NCI-H187 treated with DMSO at 0.1 percent for 48 hours (cell line): ENCODE data around the gene EGFR.
"Not testable (repeated sequence)": the region's sequence is repeated elsewhere in the genome, so short reads cannot be mapped to it uniquely, and the experiment has no call there.

ENCODE experiments used
- DNase-seq: peaks from one replicate; lab custom pipeline; 2025; lab: John Stamatoyannopoulos, UW

The EGFR gene

DNA sequence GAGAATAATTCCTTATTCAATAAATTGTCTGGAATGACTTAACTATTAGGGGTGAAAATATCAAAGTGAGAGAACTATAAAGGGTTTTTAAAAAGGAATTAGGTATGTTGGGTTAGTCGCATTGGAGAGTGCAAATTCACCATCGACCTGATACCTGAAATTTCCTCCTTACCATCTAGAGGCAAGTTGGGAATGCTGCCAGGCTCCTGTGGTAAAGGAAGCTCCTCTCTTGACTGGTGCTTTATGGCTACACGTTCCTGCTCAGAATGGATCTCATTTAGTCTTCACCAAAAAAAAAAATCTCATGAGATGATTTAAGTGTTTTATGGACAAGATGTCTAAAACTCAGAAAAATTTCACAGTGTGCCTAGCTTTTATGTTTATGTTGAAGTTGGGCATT lies 129.8 kb downstream of the EGFR start:
- no peak for DNase-seq

DNA sequence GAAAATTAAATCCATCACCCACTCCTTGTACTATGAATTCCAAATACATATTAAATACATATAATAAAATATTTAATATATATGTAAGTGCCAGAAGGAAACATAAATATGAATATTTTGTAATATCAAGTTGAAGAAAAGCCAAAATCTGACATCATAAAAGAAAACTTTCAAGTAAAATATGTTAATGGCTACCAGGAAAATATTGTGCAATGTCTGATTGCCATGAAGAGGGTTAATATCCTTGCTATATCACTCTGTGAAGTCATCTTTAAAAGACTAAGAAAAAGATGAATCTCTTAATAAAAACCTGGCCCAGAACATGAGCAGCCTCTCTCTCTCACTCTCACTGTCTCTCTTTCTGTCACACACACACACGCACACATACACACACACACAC lies 130.2 kb downstream of the EGFR start:
- DNase-seq = no peak

DNA sequence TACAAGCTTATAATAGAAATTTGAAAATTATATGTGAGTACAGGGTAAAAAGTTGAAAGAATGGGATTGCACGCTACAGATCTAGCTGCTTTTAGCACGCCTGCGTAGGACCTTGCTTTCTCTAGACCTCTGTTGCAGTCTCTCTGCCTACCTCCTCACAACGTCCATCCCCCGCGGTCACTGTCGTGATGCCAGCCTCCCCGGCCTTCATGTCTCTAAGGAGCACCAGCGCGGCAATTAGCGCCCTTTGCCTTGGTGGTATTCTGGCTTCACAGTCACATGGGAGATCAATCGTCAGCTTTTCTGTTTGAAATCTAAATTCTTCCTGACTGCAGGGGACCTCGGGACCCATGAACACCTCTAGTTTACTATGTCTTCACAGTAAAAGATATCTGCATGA lies 131.3 kb downstream of the EGFR start:
- DNase-seq = no peak

DNA sequence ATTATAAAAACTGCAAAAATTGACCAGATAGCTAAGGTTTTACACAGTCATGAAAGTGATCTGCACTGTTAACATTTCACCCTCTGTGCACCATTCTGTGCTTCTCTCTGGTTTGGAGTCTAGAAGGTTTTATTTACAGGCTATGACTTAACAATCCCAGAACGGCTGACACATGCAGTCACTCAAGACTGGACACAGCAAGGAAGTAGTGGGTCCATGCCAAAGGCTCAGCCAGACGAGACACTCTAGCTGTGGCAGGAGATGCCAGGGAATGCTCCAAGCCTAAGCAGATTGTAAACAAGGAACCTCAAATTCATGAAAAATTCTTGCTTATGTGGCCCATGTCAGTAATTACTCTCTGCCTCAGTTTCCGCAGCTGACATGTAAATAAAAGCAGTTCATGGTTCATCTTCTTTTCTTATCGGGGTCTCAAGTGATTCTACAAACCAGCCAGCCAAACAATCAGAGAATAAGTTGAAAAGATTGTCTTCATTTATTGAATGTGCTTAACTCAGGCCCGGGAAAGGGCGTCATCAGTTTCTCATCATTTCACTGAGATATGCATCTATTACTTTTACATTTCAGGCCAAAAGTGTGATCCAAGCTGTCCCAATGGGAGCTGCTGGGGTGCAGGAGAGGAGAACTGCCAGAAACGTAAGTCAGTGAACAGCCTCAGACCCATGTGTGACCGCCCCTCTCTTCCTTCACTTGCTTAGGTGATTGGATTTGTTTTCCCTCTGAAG lies 132.1 kb downstream of the EGFR start:
- no peak for DNase-seq

DNA sequence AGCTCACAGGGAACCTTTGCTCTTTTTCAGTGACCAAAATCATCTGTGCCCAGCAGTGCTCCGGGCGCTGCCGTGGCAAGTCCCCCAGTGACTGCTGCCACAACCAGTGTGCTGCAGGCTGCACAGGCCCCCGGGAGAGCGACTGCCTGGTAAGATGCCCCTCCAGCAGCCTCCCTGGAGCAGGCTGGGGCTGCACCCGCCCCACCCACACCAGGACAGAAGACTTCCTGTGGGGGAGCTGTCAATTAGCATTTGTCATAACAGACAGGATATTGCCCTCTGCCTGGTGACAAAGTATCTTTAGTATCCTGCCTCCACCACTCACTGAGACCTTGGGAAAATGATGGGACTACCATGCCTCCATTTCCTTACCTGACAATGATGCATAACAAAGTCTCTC lies 133.7 kb downstream of the EGFR start:
- no peak for DNase-seq

DNA sequence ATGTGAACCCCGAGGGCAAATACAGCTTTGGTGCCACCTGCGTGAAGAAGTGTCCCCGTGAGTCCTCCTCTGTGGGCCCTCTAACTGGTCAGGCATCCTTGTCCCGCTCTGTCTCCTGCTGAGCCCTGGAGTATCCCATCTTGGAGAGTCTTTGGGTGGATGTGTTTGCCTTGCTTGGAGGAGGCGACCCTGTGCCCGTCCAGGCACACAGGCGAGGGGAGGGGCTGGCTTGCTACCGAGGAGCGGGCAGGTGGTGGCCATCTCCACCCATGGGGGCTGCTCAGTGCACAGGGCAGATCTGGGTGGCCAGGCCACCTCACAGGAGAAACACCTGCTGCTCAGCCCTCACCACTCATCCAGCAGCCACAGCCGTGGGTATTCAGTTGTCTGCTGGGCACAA lies 135.3 kb downstream of the EGFR start:
- no peak for DNase-seq

DNA sequence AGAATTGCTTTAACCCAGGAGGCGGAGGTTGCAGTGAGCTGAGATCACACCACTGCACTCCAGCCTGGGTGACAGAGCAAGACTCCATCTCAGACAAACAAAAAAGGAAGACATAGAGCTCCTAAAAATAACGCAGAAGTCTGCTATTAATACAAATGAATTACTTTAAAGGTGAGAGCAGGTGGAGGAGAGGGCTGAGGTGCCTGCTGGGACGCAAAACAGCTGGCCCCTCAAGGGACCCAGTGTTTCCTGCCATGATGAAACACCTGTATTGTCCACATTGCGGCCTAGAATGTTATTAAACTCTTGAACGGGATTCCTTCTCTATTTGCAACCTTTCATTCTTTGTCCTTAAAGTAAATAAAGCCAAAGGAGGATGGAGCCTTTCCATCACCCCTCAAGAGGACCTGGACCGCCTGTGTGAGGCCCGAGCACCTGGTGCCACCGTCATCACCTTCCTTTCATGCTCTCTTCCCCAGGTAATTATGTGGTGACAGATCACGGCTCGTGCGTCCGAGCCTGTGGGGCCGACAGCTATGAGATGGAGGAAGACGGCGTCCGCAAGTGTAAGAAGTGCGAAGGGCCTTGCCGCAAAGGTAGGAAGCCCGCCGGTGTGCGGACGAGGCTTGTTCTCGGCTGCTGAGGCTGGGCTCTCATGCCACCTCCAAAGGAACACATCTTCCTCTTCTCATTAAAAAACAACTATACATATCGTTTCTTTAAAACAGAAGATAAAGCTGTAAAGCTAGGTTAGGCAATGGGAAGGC lies 136.7 kb downstream of the EGFR start:
- peak; percentile 26 for DNase-seq

DNA sequence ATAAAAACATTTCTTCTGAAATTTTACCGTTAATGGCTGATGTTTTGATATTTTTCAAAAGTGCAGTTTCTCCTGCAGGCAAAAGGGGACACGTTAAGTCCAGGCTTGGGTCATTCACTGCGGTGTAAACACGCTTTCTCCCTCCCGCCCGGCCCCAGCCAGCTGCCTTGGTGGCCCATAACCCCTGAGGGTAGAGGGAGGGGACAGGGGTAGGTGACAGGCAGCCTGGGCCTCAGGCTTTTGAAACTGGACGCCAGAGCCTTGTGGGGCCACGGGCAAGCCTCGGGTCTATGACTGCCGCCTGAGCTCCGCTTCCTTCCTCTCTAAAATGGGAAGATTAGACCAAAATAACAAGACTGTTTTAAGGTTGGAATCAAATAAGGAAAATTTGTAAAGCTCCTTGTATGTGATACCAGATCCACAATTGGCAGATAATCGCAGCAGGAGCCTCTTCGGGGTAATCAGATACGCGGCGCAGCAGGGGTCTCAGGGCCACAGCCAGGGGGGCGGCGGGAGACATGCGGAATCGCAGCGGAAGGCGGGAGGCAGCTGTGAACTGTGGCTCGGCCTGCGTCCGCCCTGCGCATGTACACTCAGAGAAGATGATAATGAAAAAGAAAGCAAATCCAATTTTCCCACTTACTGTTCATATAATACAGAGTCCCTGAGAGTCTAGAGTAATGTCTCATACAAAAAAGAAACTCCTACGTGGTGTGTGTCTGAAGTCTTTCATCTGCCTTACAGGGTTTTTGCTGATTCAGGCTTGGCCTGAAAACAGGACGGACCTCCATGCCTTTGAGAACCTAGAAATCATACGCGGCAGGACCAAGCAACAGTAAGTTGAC lies 138.3 kb downstream of the EGFR start:
- no peak for DNase-seq

DNA sequence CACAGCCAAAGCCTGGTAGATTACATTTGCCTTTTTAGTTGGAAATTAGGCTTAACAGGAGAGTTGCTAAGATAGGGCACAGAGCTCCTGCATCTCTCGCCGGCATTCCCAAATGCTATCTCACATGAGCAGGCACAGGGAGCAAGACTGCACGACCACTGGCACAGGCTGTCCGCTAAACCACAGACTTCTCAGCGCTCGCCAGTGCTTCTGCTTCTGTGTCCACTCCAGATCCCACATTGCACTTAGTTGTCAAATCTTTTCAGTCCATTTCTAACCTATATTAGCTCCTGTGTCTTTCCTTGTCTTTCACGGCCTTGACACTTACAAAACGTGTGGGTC lies 138.9 kb downstream of the EGFR start:
- DNase-seq = no peak

DNA sequence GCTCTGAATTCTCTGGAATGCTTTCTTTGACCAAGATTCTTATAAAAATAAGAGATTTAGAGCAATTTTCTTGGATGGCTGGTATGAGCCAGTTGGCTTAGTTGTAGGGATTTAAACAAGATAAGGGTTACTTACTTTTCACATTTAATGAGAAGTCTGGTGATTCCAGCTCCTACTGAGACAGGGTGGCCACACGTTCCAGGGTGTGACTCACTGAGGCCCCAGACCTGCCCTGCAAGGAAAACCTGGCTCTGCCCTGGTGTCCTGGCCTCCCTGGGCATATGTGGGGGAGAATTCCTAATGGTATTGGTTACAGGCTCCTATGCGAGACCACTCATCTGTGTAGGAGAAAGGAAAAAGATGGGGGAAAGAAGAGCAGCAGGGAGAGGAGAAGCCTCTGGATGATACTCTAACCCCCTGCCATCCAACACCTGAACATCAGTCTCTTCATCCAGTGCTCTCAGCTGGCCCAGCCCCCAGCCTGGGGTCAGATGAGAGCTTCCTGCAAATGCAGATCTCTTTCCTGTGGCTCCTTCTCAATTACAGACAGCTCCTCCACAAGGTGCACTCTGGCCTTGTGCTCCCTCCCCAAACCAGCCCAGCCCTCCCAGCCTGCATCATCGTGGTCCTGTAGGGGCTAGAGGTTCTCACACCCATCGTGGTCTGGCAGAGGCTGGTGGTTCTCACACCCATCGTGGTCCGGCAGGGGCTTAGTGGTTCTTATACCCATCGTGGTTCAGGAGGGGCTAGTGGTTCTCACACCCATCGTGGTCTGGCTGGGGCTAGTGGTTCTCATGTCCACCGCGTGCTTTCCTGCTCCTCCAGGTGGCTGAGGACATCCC lies 139.9 kb downstream of the EGFR start:
- DNase-seq = no peak

DNA sequence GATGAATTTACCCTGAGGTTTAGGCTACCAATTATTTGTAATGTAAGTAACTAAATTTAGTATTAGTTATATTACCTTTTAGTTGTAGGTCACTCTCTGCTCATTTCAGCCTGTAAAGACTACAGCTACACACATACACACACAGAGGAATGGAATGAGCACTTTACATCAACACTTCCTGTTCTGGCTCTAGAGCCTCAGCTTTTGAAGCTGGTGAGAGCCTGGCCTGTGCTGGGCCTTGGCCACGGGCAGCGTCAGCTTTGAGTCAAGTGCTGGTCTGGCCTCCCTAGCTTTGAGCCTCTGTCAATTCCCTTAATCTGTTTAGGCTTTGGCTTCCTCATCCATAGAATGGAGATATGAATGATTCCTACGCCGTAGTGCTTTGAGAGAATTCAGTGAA lies 141.7 kb downstream of the EGFR start:
- no peak for DNase-seq

DNA sequence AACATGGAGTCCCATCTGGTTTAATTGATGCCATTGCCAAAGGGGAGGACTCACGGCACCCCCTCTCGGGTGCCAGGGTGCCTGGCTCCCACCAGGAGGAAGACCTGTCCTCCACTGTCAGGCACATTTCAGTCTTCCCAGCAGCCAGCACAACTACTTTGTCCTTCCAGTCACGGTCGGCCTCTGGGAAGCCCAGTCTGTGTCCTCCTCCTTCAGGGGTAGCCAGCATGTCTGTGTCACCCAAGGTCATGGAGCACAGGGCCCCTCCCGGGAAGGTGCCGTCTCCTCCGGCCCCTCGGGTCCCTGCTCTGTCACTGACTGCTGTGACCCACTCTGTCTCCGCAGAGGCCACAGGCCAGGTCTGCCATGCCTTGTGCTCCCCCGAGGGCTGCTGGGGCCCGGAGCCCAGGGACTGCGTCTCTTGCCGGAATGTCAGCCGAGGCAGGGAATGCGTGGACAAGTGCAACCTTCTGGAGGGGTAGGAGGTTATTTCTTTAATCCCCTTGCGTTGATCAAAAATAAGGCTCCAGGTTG lies 142.4 kb downstream of the EGFR start:
- no peak for DNase-seq

DNA sequence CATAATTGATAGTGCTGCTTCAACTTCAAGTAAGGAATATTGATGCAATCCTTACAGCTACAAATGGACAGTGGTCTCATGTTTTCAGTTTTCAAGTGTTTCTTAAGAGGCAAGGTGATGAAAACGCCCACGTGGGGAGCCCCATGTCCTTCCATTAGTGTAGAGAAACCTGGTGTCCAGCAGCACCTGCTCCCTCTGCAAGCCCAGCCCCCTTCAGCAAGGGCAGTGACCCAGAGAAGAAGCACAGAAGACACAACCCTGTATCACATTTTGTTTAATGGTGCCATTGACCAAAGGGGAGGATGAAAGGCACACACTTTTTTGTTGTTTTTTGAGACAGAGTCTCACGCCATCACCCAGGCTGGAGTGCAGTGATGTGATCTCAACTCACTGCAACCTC lies 143.7 kb downstream of the EGFR start:
- no peak for DNase-seq

GRCh38 chr7:55163733-55164132 lies 144.9 kb downstream of the EGFR start:
- no peak for DNase-seq

GRCh38 chr7:55164527-55164926 lies 145.7 kb downstream of the EGFR start:
- DNase-seq = no peak

DNA sequence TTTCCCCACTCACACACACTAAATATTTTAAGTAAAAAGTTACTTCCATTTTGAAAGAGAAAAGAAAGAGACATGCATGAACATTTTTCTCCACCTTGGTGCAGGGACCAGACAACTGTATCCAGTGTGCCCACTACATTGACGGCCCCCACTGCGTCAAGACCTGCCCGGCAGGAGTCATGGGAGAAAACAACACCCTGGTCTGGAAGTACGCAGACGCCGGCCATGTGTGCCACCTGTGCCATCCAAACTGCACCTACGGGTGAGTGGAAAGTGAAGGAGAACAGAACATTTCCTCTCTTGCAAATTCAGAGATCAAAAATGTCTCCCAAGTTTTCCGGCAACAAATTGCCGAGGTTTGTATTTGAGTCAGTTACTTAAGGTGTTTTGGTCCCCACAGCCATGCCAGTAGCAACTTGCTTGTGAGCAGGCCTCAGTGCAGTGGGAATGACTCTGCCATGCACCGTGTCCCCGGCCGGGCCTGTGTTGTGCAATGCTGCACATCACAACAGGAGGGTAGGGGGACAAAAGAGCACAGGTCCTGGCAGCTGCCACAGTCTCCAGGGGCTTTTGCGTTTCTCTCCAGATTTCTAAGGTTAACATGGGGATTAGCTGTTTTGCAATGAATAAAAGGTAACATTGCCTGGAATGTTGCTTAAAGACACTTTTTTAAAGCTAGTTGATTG lies 146.5 kb downstream of the EGFR start:
- DNase-seq = no peak

DNA sequence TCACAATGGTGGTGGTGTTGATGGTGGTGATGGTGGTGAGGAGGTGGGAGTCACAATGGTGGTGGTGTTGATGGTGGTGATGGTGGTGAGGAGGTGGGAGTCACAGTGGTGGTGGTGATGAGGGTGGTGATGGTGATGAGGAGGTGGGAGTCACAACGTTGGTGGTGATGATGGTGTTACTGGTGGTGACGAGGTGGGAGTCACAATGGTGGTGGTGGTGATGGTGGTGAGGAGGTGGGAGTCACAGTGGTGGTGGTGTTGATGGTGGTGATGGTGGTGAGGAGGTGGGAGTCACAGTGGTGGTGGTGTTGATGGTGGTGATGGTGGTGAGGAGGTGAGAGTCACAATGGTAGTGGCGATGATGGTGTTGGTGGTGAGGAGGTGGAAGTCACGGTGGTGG lies 148.5 kb downstream of the EGFR start:
- DNase-seq = not testable (repeated sequence)

DNA sequence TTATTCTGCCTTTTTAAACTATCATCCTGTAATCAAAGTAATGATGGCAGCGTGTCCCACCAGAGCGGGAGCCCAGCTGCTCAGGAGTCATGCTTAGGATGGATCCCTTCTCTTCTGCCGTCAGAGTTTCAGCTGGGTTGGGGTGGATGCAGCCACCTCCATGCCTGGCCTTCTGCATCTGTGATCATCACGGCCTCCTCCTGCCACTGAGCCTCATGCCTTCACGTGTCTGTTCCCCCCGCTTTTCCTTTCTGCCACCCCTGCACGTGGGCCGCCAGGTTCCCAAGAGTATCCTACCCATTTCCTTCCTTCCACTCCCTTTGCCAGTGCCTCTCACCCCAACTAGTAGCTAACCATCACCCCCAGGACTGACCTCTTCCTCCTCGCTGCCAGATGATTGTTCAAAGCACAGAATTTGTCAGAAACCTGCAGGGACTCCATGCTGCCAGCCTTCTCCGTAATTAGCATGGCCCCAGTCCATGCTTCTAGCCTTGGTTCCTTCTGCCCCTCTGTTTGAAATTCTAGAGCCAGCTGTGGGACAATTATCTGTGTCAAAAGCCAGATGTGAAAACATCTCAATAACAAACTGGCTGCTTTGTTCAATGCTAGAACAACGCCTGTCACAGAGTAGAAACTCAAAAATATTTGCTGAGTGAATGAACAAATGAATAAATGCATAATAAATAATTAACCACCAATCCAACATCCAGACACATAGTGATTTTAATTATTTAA lies 151.7 kb downstream of the EGFR start:
- DNase-seq = no peak

DNA sequence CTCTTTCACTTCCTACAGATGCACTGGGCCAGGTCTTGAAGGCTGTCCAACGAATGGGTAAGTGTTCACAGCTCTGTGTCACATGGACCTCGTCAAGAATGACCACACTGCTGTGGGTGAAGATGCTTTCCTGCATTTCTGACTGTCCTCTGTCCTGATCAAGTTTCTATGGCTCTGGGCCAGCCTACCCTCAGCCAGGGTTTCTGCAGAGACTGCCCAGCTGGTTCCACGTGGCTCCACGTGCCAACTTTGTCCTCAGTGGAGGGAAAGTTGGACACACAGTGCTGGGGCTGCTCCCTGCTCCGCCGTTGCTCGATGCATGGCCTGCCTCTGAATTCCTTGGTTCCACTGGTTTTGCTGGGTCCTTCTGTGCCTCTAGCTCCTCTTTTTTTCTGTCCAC lies 152.3 kb downstream of the EGFR start:
- DNase-seq = no peak

- DNase-seq = no peak
These were observed 153.3 kb downstream of the EGFR start for GRCh38 chr7:55172161-55172560.
